Adrenal gland (tissue), 12 donors: ENCODE measurements around the gene PTGDR2. TPM values are rescaled to one million over a fixed set of nuclear protein-coding genes. Genes with fewer than 3 reads are reported as not detected.

Experiments used
- DNase-seq, 7 donors: peaks; one replicate each; pipeline ENCODE4 v3.0.0-alpha.2; 2019 to 2020
- H3K27ac ChIP-seq, 5 donors: fragments of 200-600 bp; sonication (generic) in 4 of 5; 1 replicate in 3 of 5; 2 replicates in 2 of 5; pipeline versions ENCODE4 v1.5.1 to v1.8.0; 2016 to 2020; ENCODE audit warnings: mild to moderate bottlenecking in 1 of 5
- H3K27me3 ChIP-seq: fragments of 200-600 bp; 2 replicates; pipeline ENCODE4 v1.8.0; 2021
- H3K36me3 ChIP-seq, 2 donors: fragments of 200-600 bp; replicated peaks in 1 of 2; 1 replicate in 1 of 2; 2 replicates in 1 of 2; pipeline versions ENCODE4 v1.5.1 to v1.8.0; 2018 to 2022
- H3K4me1 ChIP-seq, 2 donors: fragments of 200-600 bp; replicated peaks in 1 of 2; 1 replicate in 1 of 2; 2 replicates in 1 of 2; pipeline versions ENCODE4 v1.5.1 to v1.8.0; 2018 to 2021
- H3K4me3 ChIP-seq, 4 donors: fragments of 200-600 bp; sonication (generic) in 3 of 4; one replicate each; pipeline ENCODE4 v1.5.1; 2016 to 2018
- H3K9me3 ChIP-seq, 3 donors: fragments of 200-600 bp; sonication (generic) in 1 of 3; replicated peaks in 1 of 3; 1 replicate in 2 of 3; 2 replicates in 1 of 3; pipeline versions ENCODE4 v1.5.1 to v1.8.0; 2016 to 2021
- CTCF ChIP-seq, 6 experiments: fragments of 450-650 bp in 4 of 6; fragments of 200-600 bp in 2 of 6; sonication (generic) in 1 of 6; IDR thresholded peaks; 1 replicate in 5 of 6; 2 replicates in 1 of 6; pipeline versions ENCODE4 v1.5.1 to v1.8.0; 2016 to 2021; ENCODE audit warnings: antibody characterized with exemption in 6 of 6, mild to moderate bottlenecking in 2 of 6, moderate library complexity in 1 of 6
- POLR2A ChIP-seq, 2 donors: fragments of 450-650 bp; IDR thresholded peaks; one replicate each; pipeline ENCODE4 v1.6.1; 2017; ENCODE audit warnings: antibody characterized with exemption in 2 of 2, mild to moderate bottlenecking in 2 of 2, moderate library complexity in 1 of 2
- WGBS, 4 donors: extraction: QIAGEN DNeasy Blood & Tissue Kit in 2 of 4; methylation state at CpG; one replicate each; pipeline versions ENCODE4 v1.1.5 to v1.1.7; 2013 to 2017; 5-methylcytosine and 5-hydroxymethylcytosine counted together
- intact Hi-C, 2 donors: fragments of 100-400 bp; cut with DNase I; formaldehyde crosslinking; loops; one replicate each; pipeline versions ENCODE4 v1.14.1 to v1.15.0; 2022 to 2023
- polyA plus RNA-seq, 3 donors: library from polyadenylated mRNA; stranded (reverse); fragments of 200-250 nt in 2 of 3; fragments of 350-450 nt in 1 of 3; fragmentation: Illumina TruSeq in 1 of 3; extraction: RNeasy Lipid Tissue Mini Kit (QIAGEN cat#74804) in 1 of 3; gene quantifications; one replicate each; pipeline ENCODE4 v1.2.3, GENCODE V29; 2013 to 2014
- total RNA-seq, 9 donors: library from RNA; depleted of rRNA in 4 of 9; stranded (reverse); fragments of >200 nt in 4 of 9; fragments of 120-200 nt in 1 of 9; fragmentation: NEBNext Ultra II Directional in 1 of 9; extraction: Animal tissue kit (Norgen Biotek cat#: 25700) in 1 of 9; gene quantifications; one replicate each; pipeline versions ENCODE4 v1.1.0 to v1.2.4, GENCODE V29; 2013 to 2023
- donor health status: healthy with polysubstance abuse.
- donor health status: Bipolar disorder and iron deficiency.
- donor health status: DM: yes; HTN: yes; CAD: no.
- donor health status: DM: no; HTN: no; CAD: no.
- donor health status: DM: no; HTN: no; CAD: no.
- donor health status: DM: yes; HTN: yes; CAD: no.

Gene PTGDR2
- total and polyA plus RNA-seq, 12 donors = 0.17 to 0.61 (median 0.24) TPM; not detected in 7

- no peak overlapping the region for H3K4me3 ChIP-seq
- no peaks in the 10 kb centered on the region for H3K27me3 ChIP-seq
- intact Hi-C loops = loop anchor here in 1 of 2 donors (5.0 kb wide), 1 partner anchor 68 kb away; no protein-coding TSS in a partner anchor
- no peak for DNase-seq
- H3K4me1 ChIP-seq = peaks cover 9 to 14% of the 10 kb centered on the region in 2 donors
- H3K36me3 ChIP-seq = peaks cover 0 to 86% of the 10 kb centered on the region in 2 donors
- TF ChIP-seq CTCF (IDR thresholded peaks at IDR 0.05) = no peak
- TF ChIP-seq POLR2A (IDR thresholded peaks at IDR 0.05) = no peak
- H3K9me3 ChIP-seq = no peaks in the 10 kb centered on the region
- no peak overlapping the region for H3K27ac ChIP-seq
- 70 to 81% (median 79%) methylated on average over 4 of the region's 4 CpGs for WGBS, 4 donors
Observed at GRCh38 chr11:60899977-60900376, 44.2 kb upstream of the PTGDR2 start.

- H3K9me3 ChIP-seq = no peaks in the 10 kb centered on the region
- 58 to 60% (median 59%) methylated on average over 12 of the region's 12 CpGs for WGBS, 4 donors
- H3K27ac ChIP-seq = peak overlapping the region in 2 of 5 donors; percentile 3 to 40
- DNase-seq = peak in 5 of 7 donors; percentile 28 to 76 (median 54)
- TF ChIP-seq CTCF (IDR thresholded peaks at IDR 0.05) = peak; percentile 86 to 96 (median 91)
- no peak for TF ChIP-seq POLR2A (IDR thresholded peaks at IDR 0.05)
- H3K27me3 ChIP-seq = no peaks in the 10 kb centered on the region
- H3K36me3 ChIP-seq = peaks cover 0 to 92% of the 10 kb centered on the region in 2 donors
- H3K4me1 ChIP-seq = peaks cover 3 to 7% of the 10 kb centered on the region in 2 donors
- no peak overlapping the region for H3K4me3 ChIP-seq
- intact Hi-C loops = loop anchor here in 1 of 2 donors (5.0 kb wide), 1 partner anchor 67 kb away; no protein-coding TSS in a partner anchor
Observed at GRCh38 chr11:60899046-60899936, 43.5 kb upstream of the PTGDR2 start.

- no peak overlapping the region for H3K27ac ChIP-seq
- H3K27me3 ChIP-seq = no peaks in the 10 kb centered on the region
- TF ChIP-seq POLR2A (IDR thresholded peaks at IDR 0.05) (no peak), CTCF (IDR thresholded peaks at IDR 0.05) (no peak)
- no peak overlapping the region for H3K4me3 ChIP-seq
- peak in 1 of 7 donors; percentile 25 for DNase-seq
- no peaks in the 10 kb centered on the region for H3K4me1 ChIP-seq
- peaks cover 0 to 97% of the 10 kb centered on the region in 2 donors for H3K36me3 ChIP-seq
- no peaks in the 10 kb centered on the region for H3K9me3 ChIP-seq
- WGBS, 4 donors = 86 to 93% (median 91%) methylated on average over 4 of the region's 4 CpGs
- intact Hi-C loops = loop anchor here in 1 of 2 donors (5.0 kb wide), 1 partner anchor 65 kb away; no protein-coding TSS in a partner anchor
Observed at GRCh38 chr11:60897496-60897895, 41.7 kb upstream of the PTGDR2 start.

GRCh38 chr11:60895687-60896086, 39.9 kb upstream of the PTGDR2 start:
- H3K27me3 ChIP-seq = no peaks in the 10 kb centered on the region
- no peaks in the 10 kb centered on the region for H3K9me3 ChIP-seq
- peak in 1 of 7 donors; percentile 35 for DNase-seq
- H3K4me1 ChIP-seq = peaks cover 0 to 4% of the 10 kb centered on the region in 2 donors
- TF ChIP-seq POLR2A (IDR thresholded peaks at IDR 0.05) (no peak), CTCF (IDR thresholded peaks at IDR 0.05) (no peak)
- 85 to 90% (median 86%) methylated on average over 5 of the region's 5 CpGs for WGBS, 4 donors
- H3K27ac ChIP-seq = no peak overlapping the region
- intact Hi-C loops = loop anchor here in 1 of 2 donors (5.0 kb wide), 1 partner anchor 63 kb away; no protein-coding TSS in a partner anchor
- H3K4me3 ChIP-seq = no peak overlapping the region
- peaks cover 0 to 88% of the 10 kb centered on the region in 2 donors for H3K36me3 ChIP-seq
